ENCODE data around the gene NMUR1. TPM values are rescaled to one million over a fixed set of nuclear protein-coding genes. Genes with fewer than 3 reads are reported as not detected.

NMUR1 gene
- total and polyA plus RNA-seq, 2 experiments from 2014 or later, result 0.29 to 0.59 TPM

GRCh38 chr2:231526341-231527090 is 3.7 kb downstream of the NMUR1 start:
- Histone ChIP-seq H3F3A (replicated peaks; ENCODE audit: low read depth) (no peaks in the 10 kb centered on the region; the same call in 1 of the 2 replicates), H3K27me3 (ENCODE audit: insufficient read depth) (peaks cover 19% of the 10 kb centered on the region), H4K20me1 (replicated peaks; ENCODE audit: insufficient read depth) (no peaks in the 10 kb centered on the region), H3K4me2 (no peak overlapping the region), H3K9me2 (ENCODE audit: insufficient read depth) (no peaks in the 10 kb centered on the region), H3K27ac (ENCODE audit: low read depth) (no peak overlapping the region), H3K4me1 (ENCODE audit: insufficient read depth) (no peaks in the 10 kb centered on the region), H2AFZ (peak overlapping the region; percentile 81), H3K79me2 (replicated peaks; ENCODE audit: insufficient read depth) (no peaks in the 10 kb centered on the region), H3K4me3 (no peak overlapping the region), H3K36me3 (ENCODE audit: insufficient read depth) (no peaks in the 10 kb centered on the region)
- no peak for DNase-seq (ENCODE audit: low spot score)
- Mint-ChIP-seq H3K27ac (no peak overlapping the region), H3K4me1 (peaks cover 13% of the 10 kb centered on the region), H3K9me3 (no peaks in the 10 kb centered on the region), H3K36me3 (ENCODE audit: low read depth) (no peaks in the 10 kb centered on the region), H3K27me3 (ENCODE audit: insufficient read depth, low read depth, poor library complexity) (peaks cover 35% of the 10 kb centered on the region), H3K4me3 (no peak overlapping the region)
- ATAC-seq, result peak; percentile 35
- TF ChIP-seq ZNF114 (CRISPR knock-in tag; IDR thresholded peaks at IDR 0.05), result no peak
- no peak for TF ChIP-seq CREB1 (CRISPR knock-in tag; IDR thresholded peaks at IDR 0.05; ENCODE audit: low read depth)
- no peak for TF ChIP-seq EZH2phosphoT487 (IDR thresholded peaks at IDR 0.05; ENCODE audit: unreplicated experiment)
- no peak for TF ChIP-seq ETS1 (IDR thresholded peaks at IDR 0.05)
- TF ChIP-seq EZH2 (IDR thresholded peaks at IDR 0.05; ENCODE audit: low read depth, unreplicated experiment), result no peak
- TF ChIP-seq ZNF331 (CRISPR knock-in tag; IDR thresholded peaks at IDR 0.05; ENCODE audit: low read depth), result no peak
- no peak for TF ChIP-seq REST (IDR thresholded peaks at IDR 0.05; ENCODE audit: unreplicated experiment)
- TF ChIP-seq STAT1 (IDR thresholded peaks at IDR 0.05; ENCODE audit: unreplicated experiment), result no peak
- no peak for TF ChIP-seq NANOG (IDR thresholded peaks at IDR 0.05; ENCODE audit: borderline replicate concordance)
- no peak for TF ChIP-seq JUNB (IDR thresholded peaks at IDR 0.05; ENCODE audit: unreplicated experiment)
- no peak for TF ChIP-seq POLR2AphosphoS5 (IDR thresholded peaks at IDR 0.05; ENCODE audit: low read depth)
